SU-DHL-6 (cell line): ENCODE data around the gene INPPL1.

ENCODE experiments used
- H2AFZ ChIP-seq: fragments of 200-600 bp; sonication (generic); 2 replicates; pipeline ENCODE4 v1.6.1; 2014; ENCODE audit warnings: low read depth, mild to moderate bottlenecking, moderate library complexity, mixed read lengths, antibody characterized with exemption, low read length; ENCODE audit not compliant: severe bottlenecking
- H3F3A ChIP-seq: fragments of 200-600 bp; shearing (Covaris generic); 2 replicates; pipeline ENCODE4 v1.6.0; 2016; ENCODE audit warnings: antibody characterized with exemption, mild to moderate bottlenecking; ENCODE audit not compliant: insufficient read depth
- H3K27ac ChIP-seq: fragments of 200-600 bp; sonication (generic); 2 replicates; pipeline ENCODE4 v1.5.1; 2016; ENCODE audit warnings: low read depth, mild to moderate bottlenecking, low read length, moderate library complexity, mixed read lengths
- H3K27me3 ChIP-seq: fragments of 200-600 bp; sonication (generic), shearing (Covaris generic); 2 replicates; pipeline ENCODE4 v1.6.0; 2014; ENCODE audit warnings: mild to moderate bottlenecking, low read length
- H3K36me3 ChIP-seq: fragments of 200-600 bp; sonication (generic); 2 replicates; pipeline ENCODE4 v1.6.1; 2014; ENCODE audit warnings: mild to moderate bottlenecking, low read length, mixed read lengths
- H3K4me2 ChIP-seq: fragments of 300-600, 200-600 bp; shearing (Covaris generic), sonication (generic); 2 replicates; pipeline ENCODE4 v1.6.0; 2014; ENCODE audit warnings: low read length, low read depth, mild to moderate bottlenecking; ENCODE audit not compliant: poor library complexity, severe bottlenecking
- H3K4me3 ChIP-seq: fragments of 200-600 bp; sonication (generic); 2 replicates; pipeline ENCODE4 v1.5.1; 2014; ENCODE audit warnings: antibody characterized with exemption, low read length, mild to moderate bottlenecking, mixed read lengths; ENCODE audit not compliant: insufficient read depth, poor library complexity, severe bottlenecking
- H3K79me2 ChIP-seq: fragments of 200-600 bp; sonication (generic); 2 replicates; pipeline ENCODE4 v1.6.1; 2014; ENCODE audit warnings: mild to moderate bottlenecking, low read length, moderate library complexity; ENCODE audit not compliant: insufficient read depth
- H3K9ac ChIP-seq: fragments of 200-600 bp; sonication (generic); 2 replicates; pipeline ENCODE4 v1.7.0; 2014; ENCODE audit warnings: mild to moderate bottlenecking, low read length
- H3K9me2 ChIP-seq: fragments of 200-600 bp; sonication (generic); replicated peaks from 2 replicates; pipeline ENCODE4 v1.6.1; 2014; ENCODE audit warnings: low read length; ENCODE audit not compliant: insufficient read depth
- H3K9me3 ChIP-seq: fragments of 200-600 bp; sonication (generic); 2 replicates; pipeline ENCODE4 v1.6.1; 2014; ENCODE audit warnings: low read length, mixed read lengths; ENCODE audit not compliant: insufficient read depth
- H4K20me1 ChIP-seq: fragments of 200-600 bp; sonication (generic); 2 replicates; pipeline ENCODE4 v1.6.1; 2014; ENCODE audit warnings: low read depth, mild to moderate bottlenecking, antibody characterized with exemption, low read length, moderate library complexity, mixed read lengths
- CTCF ChIP-seq: fragments of 200-600 bp; sonication (generic); IDR thresholded peaks from one replicate; pipeline ENCODE4 v1.5.1; 2017; ENCODE audit warnings: antibody characterized with exemption, mild to moderate bottlenecking, low read length, moderate library complexity; ENCODE audit not compliant: insufficient read depth, poor library complexity, severe bottlenecking
- EZH2phosphoT487 ChIP-seq: fragments of 200-600 bp; sonication (generic), shearing (Covaris generic); conservative IDR thresholded peaks from 2 replicates; pipeline ENCODE4 v1.6.1; 2018; ENCODE audit warnings: mild to moderate bottlenecking, antibody characterized with exemption, low read length, moderate library complexity, mixed read lengths

INPPL1 gene

GRCh38 chr11:72253392-72253791 is 28.8 kb downstream of the INPPL1 start:
- Histone ChIP-seq H2AFZ (no peak overlapping the region), H3K9me3 (no peaks in the 10 kb centered on the region), H3K9ac (no peak overlapping the region), H3K27me3 (no peaks in the 10 kb centered on the region), H3K9me2 (no peaks in the 10 kb centered on the region), H3K27ac (no peak overlapping the region), H4K20me1 (no peaks in the 10 kb centered on the region), H3K4me2 (no peak overlapping the region), H3K4me3 (no peak overlapping the region), H3K36me3 (no peaks in the 10 kb centered on the region), H3F3A (no peaks in the 10 kb centered on the region), H3K79me2 (no peaks in the 10 kb centered on the region)
- TF ChIP-seq CTCF (no peak), EZH2phosphoT487 (no peak)

- Histone ChIP-seq H2AFZ (no peak overlapping the region), H3K9me2 (no peaks in the 10 kb centered on the region), H3K27ac (no peak overlapping the region), H3K36me3 (no peaks in the 10 kb centered on the region), H3K4me2 (no peak overlapping the region), H4K20me1 (no peaks in the 10 kb centered on the region), H3K9me3 (no peaks in the 10 kb centered on the region), H3K9ac (no peak overlapping the region), H3K27me3 (no peaks in the 10 kb centered on the region), H3K4me3 (no peak overlapping the region), H3F3A (no peaks in the 10 kb centered on the region), H3K79me2 (no peaks in the 10 kb centered on the region)
- TF ChIP-seq EZH2phosphoT487 (no peak), CTCF (no peak)
Observed at GRCh38 chr11:72254299-72254993, 29.9 kb downstream of the INPPL1 start.

- H3K27ac ChIP-seq, result no peak overlapping the region
- H3K9me3 ChIP-seq, result no peaks in the 10 kb centered on the region
- H2AFZ ChIP-seq, result no peak overlapping the region
- H3K4me3 ChIP-seq, result no peak overlapping the region
- no peaks in the 10 kb centered on the region for H3F3A ChIP-seq
- TF ChIP-seq CTCF (no peak), EZH2phosphoT487 (no peak)
- no peaks in the 10 kb centered on the region for H3K79me2 ChIP-seq
- no peak overlapping the region for H3K4me2 ChIP-seq
- no peaks in the 10 kb centered on the region for H3K36me3 ChIP-seq
- H3K9me2 ChIP-seq, result no peaks in the 10 kb centered on the region
- H4K20me1 ChIP-seq, result no peaks in the 10 kb centered on the region
- H3K9ac ChIP-seq, result no peak overlapping the region
- H3K27me3 ChIP-seq, result no peaks in the 10 kb centered on the region
Observed at GRCh38 chr11:72257570-72257969, 33.0 kb downstream of the INPPL1 start.
